NOMO-1 treated with DMSO at 0.1 percent for 48 hours (cell line): Measurements from ENCODE around the gene PRRC1.
"Not testable (repeated sequence)": the region's sequence is repeated elsewhere in the genome, so short reads cannot be mapped to it uniquely, and the experiment has no call there.

Experiments
- DNase-seq: peaks from one replicate; lab custom pipeline; 2025; ENCODE audit not compliant: unreplicated experiment; lab: John Stamatoyannopoulos, UW

Gene PRRC1

GRCh38 chr5:127540553-127540952, 23.1 kb downstream of the PRRC1 start:
- DNase-seq = not testable (repeated sequence)

GRCh38 chr5:127545249-127545648, 27.8 kb downstream of the PRRC1 start:
- not testable (repeated sequence) for DNase-seq

- DNase-seq = no peak
Observed at GRCh38 chr5:127549551-127549950, 32.1 kb downstream of the PRRC1 start.

GRCh38 chr5:127550652-127551409, 33.4 kb downstream of the PRRC1 start:
- DNase-seq = no peak

GRCh38 chr5:127551410-127552041, 34.1 kb downstream of the PRRC1 start:
- DNase-seq = no peak

- DNase-seq = no peak
Observed at GRCh38 chr5:127555826-127556225, 38.4 kb downstream of the PRRC1 start.

GRCh38 chr5:127556609-127557334, 39.3 kb downstream of the PRRC1 start:
- DNase-seq = no peak

GRCh38 chr5:127558273-127558672, 40.8 kb downstream of the PRRC1 start:
- no peak for DNase-seq

GRCh38 chr5:127561254-127561653, 43.8 kb downstream of the PRRC1 start:
- no peak for DNase-seq

- DNase-seq = peak; percentile 28
Observed at GRCh38 chr5:127562252-127562651, 44.8 kb downstream of the PRRC1 start.

- no peak for DNase-seq
Observed at GRCh38 chr5:127563136-127563535, 45.7 kb downstream of the PRRC1 start.

- peak; percentile 67 for DNase-seq
Observed at GRCh38 chr5:127564002-127564769, 46.7 kb downstream of the PRRC1 start.

- DNase-seq = no peak
Observed at GRCh38 chr5:127565586-127566270, 48.3 kb downstream of the PRRC1 start.

GRCh38 chr5:127567026-127567768, 49.8 kb downstream of the PRRC1 start:
- DNase-seq = no peak

GRCh38 chr5:127568166-127568565, 50.7 kb downstream of the PRRC1 start:
- DNase-seq = no peak

GRCh38 chr5:127569471-127569870, 52.0 kb downstream of the PRRC1 start:
- not testable (repeated sequence) for DNase-seq

- DNase-seq = no peak
Observed at GRCh38 chr5:127571314-127572131, 54.1 kb downstream of the PRRC1 start.

GRCh38 chr5:127572930-127573329, 55.5 kb downstream of the PRRC1 start:
- DNase-seq = no peak
